K562 (cell line): ENCODE measurements around the gene HOXB13. TPM values are rescaled to one million over a fixed set of nuclear protein-coding genes. Genes with fewer than 3 reads are reported as not detected.

Source experiments
- ATAC-seq: fragments of 200-7000 bp; cut with Tn5 transposase; 3 replicates; pipeline ENCODE4 v1.9.1; 2020; ENCODE audit warnings: moderate library complexity
- BruUV-seq: library from RNA; stranded (reverse); fragments of 400-500 nt; replicated peaks from 2 replicates; lab custom pipeline; 2021; lab: Mats Ljungman, UMichigan
- CTCF ChIA-PET: fragments of 300-600 bp; formaldehyde crosslinking; extraction: SDS; loops from one replicate; lab custom pipeline; 2021; ENCODE audit warnings: low intra/inter-chr PET ratio; lab: Yijun Ruan, JAX
- POLR2A ChIA-PET: fragments of 300-600, 350-650 bp; sonication (Branson Sonifier 250); formaldehyde crosslinking; extraction: SDS; loops from one replicate; lab custom pipeline; 2021; ENCODE audit warnings: antibody characterized with exemption, inconsistent platforms; lab: Yijun Ruan, JAX
- DNase-seq, 4 experiments: peaks; one replicate each; pipeline versions ENCODE4 v3.0.0 to v3.0.0-alpha.2; 2011 to 2018; ENCODE audit warnings: low spot score in 3 of 4, mixed read lengths in 3 of 4; ENCODE audit errors: extremely low read depth in 1 of 4
- FAIRE-seq: peaks from 2 replicates; lab custom pipeline; 2011; peaks lifted over from hg19 to GRCh38; lab: Jason Lieb, UNC
- H2AFZ ChIP-seq: 2 replicates; pipeline ENCODE4 v1.6.0; 2011; ENCODE audit warnings: low read depth, low read length, control low read depth, inconsistent platforms
- H3K27ac ChIP-seq: fragments of 200-600 bp; 3 replicates; pipeline ENCODE4 v1.8.0; 2011; ENCODE audit warnings: low read depth, mild to moderate bottlenecking, control low read depth, inconsistent platforms, low read length, moderate library complexity, mixed read lengths; ENCODE audit errors: extremely low read depth
- H3K27me3 ChIP-seq, 2 experiments: fragments of 300-600 bp in 1 of 2; 2 replicates in 1 of 2; 3 replicates in 1 of 2; pipeline versions ENCODE4 v1.6.0 to v1.8.0; 2011; ENCODE audit warnings: inconsistent platforms in 2 of 2, low read length in 2 of 2, mild to moderate bottlenecking in 1 of 2, mixed read lengths in 1 of 2, moderate library complexity in 1 of 2; ENCODE audit not compliant: control insufficient read depth in 2 of 2, insufficient read depth in 2 of 2
- H3K36me3 ChIP-seq: fragments of 300-600 bp; 3 replicates; pipeline ENCODE4 v1.8.0; 2011; ENCODE audit warnings: mild to moderate bottlenecking, low read length, inconsistent platforms; ENCODE audit not compliant: control insufficient read depth, insufficient read depth
- H3K4me1 ChIP-seq, 2 experiments: fragments of 200-600 bp in 1 of 2; replicated peaks in 1 of 2; 2 replicates in 1 of 2; 3 replicates in 1 of 2; pipeline versions ENCODE4 v1.5.1 to v1.8.0; 2011; ENCODE audit warnings: inconsistent platforms in 2 of 2, low read length in 2 of 2, mild to moderate bottlenecking in 1 of 2, mixed read lengths in 1 of 2, moderate library complexity in 1 of 2; ENCODE audit not compliant: control insufficient read depth in 2 of 2, insufficient read depth in 2 of 2
- H3K4me2 ChIP-seq: 2 replicates; pipeline ENCODE4 v1.6.1; 2011; ENCODE audit warnings: low read length, control low read depth, inconsistent platforms, mixed read lengths; ENCODE audit not compliant: insufficient read depth
- H3K4me3 ChIP-seq: fragments of 200-600 bp; sonication (generic), shearing (Covaris generic); 2 replicates; pipeline ENCODE4 v1.5.1; 2016; ENCODE audit warnings: control low read depth, inconsistent platforms
- H3K79me2 ChIP-seq: fragments of 200-600 bp; 3 replicates; pipeline ENCODE4 v1.8.0; 2011; ENCODE audit warnings: low read length, inconsistent platforms; ENCODE audit not compliant: control insufficient read depth, insufficient read depth
- H3K9ac ChIP-seq, 2 experiments: 2 replicates each; pipeline versions ENCODE4 v1.6.0 to v1.6.1; 2011; ENCODE audit warnings: low read depth in 2 of 2, low read length in 2 of 2, control low read depth in 1 of 2, inconsistent platforms in 1 of 2, mild to moderate bottlenecking in 1 of 2, mixed read lengths in 1 of 2; ENCODE audit not compliant: insufficient read depth in 1 of 2
- H3K9me1 ChIP-seq: one replicate; pipeline ENCODE4 v1.6.0; 2011; ENCODE audit warnings: inconsistent platforms, mild to moderate bottlenecking, low read length, moderate library complexity; ENCODE audit not compliant: control insufficient read depth, insufficient read depth
- H3K9me3 ChIP-seq: replicated peaks from 2 replicates; pipeline ENCODE4 v1.5.1; 2011; ENCODE audit warnings: low read depth, low read length, inconsistent platforms; ENCODE audit not compliant: control insufficient read depth, insufficient read depth
- H4K20me1 ChIP-seq: replicated peaks from 2 replicates; pipeline ENCODE4 v1.6.1; 2011; ENCODE audit warnings: low read length, inconsistent platforms, mixed read lengths; ENCODE audit not compliant: control insufficient read depth, insufficient read depth
- BDP1 ChIP-seq: IDR thresholded peaks from 3 replicates; pipeline ENCODE4 v1.6.1; 2011; ENCODE audit not compliant: insufficient read length, insufficient read depth
- CTBP1 ChIP-seq: fragments of 450-650 bp; IDR thresholded peaks from 2 replicates; pipeline ENCODE4 v1.6.1; 2016; ENCODE audit warnings: borderline replicate concordance
- EHMT2 ChIP-seq: fragments of 450-650 bp; IDR thresholded peaks from 2 replicates; pipeline ENCODE4 v1.6.1; 2018; ENCODE audit warnings: antibody characterized with exemption
- EP400 ChIP-seq: fragments of 450-650 bp; IDR thresholded peaks from 2 replicates; pipeline ENCODE4 v1.6.1; 2017; ENCODE audit warnings: antibody characterized with exemption, mild to moderate bottlenecking, moderate library complexity
- FOXJ2 ChIP-seq: fragments of 200-800 bp; sonication (Bioruptor generic); IDR thresholded peaks from 2 replicates; pipeline ENCODE4 v1.6.1; 2016; ENCODE audit warnings: missing genetic modification characterization, missing compliant biosample characterization
- GABPA ChIP-seq: fragments of 200-800 bp; sonication (Bioruptor generic); conservative IDR thresholded peaks from 2 replicates; pipeline ENCODE4 v1.6.1; 2016; ENCODE audit warnings: low read depth, missing genetic modification characterization, missing compliant biosample characterization
- ILK ChIP-seq: fragments of 450-650 bp; IDR thresholded peaks from 2 replicates; pipeline ENCODE4 v1.6.1; 2016; ENCODE audit warnings: missing genetic modification characterization, low read depth, mild to moderate bottlenecking, missing compliant biosample characterization, moderate library complexity, borderline replicate concordance
- KLF13 ChIP-seq: fragments of 450-650 bp; IDR thresholded peaks from 2 replicates; pipeline ENCODE4 v1.6.1; 2016; ENCODE audit warnings: missing genetic modification characterization, low read depth, mild to moderate bottlenecking, missing compliant biosample characterization, moderate library complexity, borderline replicate concordance
- MTA2 ChIP-seq: fragments of 450-650 bp; IDR thresholded peaks from 2 replicates; pipeline ENCODE4 v1.6.1; 2016; ENCODE audit warnings: low read depth
- NCOA6 ChIP-seq: fragments of 450-650 bp; IDR thresholded peaks from 2 replicates; pipeline ENCODE4 v1.6.1; 2017; ENCODE audit warnings: mild to moderate bottlenecking
- POU5F1 ChIP-seq: fragments of 150-350 bp; IDR thresholded peaks from 2 replicates; pipeline ENCODE4 v1.6.1; 2014; ENCODE audit warnings: borderline replicate concordance, low read length, low read depth, mild to moderate bottlenecking; ENCODE audit not compliant: partially characterized antibody
- ZNF121 ChIP-seq: sonication (generic); formaldehyde crosslinking; conservative IDR thresholded peaks from 2 replicates; pipeline ENCODE4 v1.8.0; 2022; ENCODE audit warnings: missing genetic modification reagents
- ZNF41 ChIP-seq: fragments of 250-450 bp; sonication (Bioruptor Pico); conservative IDR thresholded peaks from 2 replicates; pipeline ENCODE4 v1.4.0; 2020; ENCODE audit warnings: mild to moderate bottlenecking
- WGBS: fragments of 100-300 bp; shearing (Covaris generic); methylation state at CpG from one replicate; pipeline ENCODE4 v1.1.6; 2016; ENCODE audit warnings: low coverage, mixed read lengths; ENCODE audit not compliant: insufficient coverage; ENCODE audit errors: missing lambda C conversion rate; 5-methylcytosine and 5-hydroxymethylcytosine counted together
- in situ Hi-C: fragments of 300-500 bp; cut with MboI; formaldehyde crosslinking; loops from 4 replicates; pipeline ENCODE4 v1.15.0; 2018; ENCODE audit warnings: inconsistent platforms, mixed read lengths
- intact Hi-C: fragments of 100-400 bp; cut with micrococcal nuclease; formaldehyde crosslinking; loops from 2 replicates; pipeline ENCODE4 v1.14.2; 2022
- polyA plus RNA-seq, 8 experiments: library from polyadenylated mRNA; depleted of rRNA in 4 of 8; stranded (reverse) in 5 of 8; unstranded in 3 of 8; fragments of >200 nt; fragmentation: Nextera tagmentation in 2 of 8; fragmentation: Illumina TruSeq in 1 of 8; extraction: Ambion mirVana in 2 of 8; extraction: Trizol in 1 of 8; gene quantifications; 2 replicates each; pipeline versions ENCODE4 v1.2.1 to v1.2.3, GENCODE V29; 2011 to 2014; ENCODE audit warnings: inconsistent platforms in 1 of 8, missing spikeins in 1 of 8
- total RNA-seq, 7 experiments: library from RNA; depleted of rRNA in 6 of 7; stranded (reverse); fragments of >200 nt in 6 of 7; fragmentation: Illumina TruSeq in 2 of 7; extraction: Trizol in 2 of 7; gene quantifications; 2 replicates each; pipeline versions ENCODE4 v1.2.1 to v1.2.3, GENCODE V29; 2011 to 2021; ENCODE audit warnings: low replicate concordance in 1 of 7
- TF ChIP-seq, protein P1 (sequence below): fragments of 250-450 bp; sonication (Bioruptor Pico); IDR thresholded peaks from 2 replicates; pipeline ENCODE4 v1.4.0; 2020; ENCODE audit warnings: borderline replicate concordance
- TF ChIP-seq, protein P2 (sequence below), 2 experiments: fragments of 450-650 bp; formaldehyde crosslinking in 1 of 2; IDR thresholded peaks; 2 replicates each; pipeline versions ENCODE4 v1.4.0 to v1.6.1; 2014 to 2020; ENCODE audit warnings: mild to moderate bottlenecking in 2 of 2, borderline replicate concordance in 1 of 2, low read depth in 1 of 2

Gene HOXB13
- total and polyA plus RNA-seq, 9 of the 15 experiments (the other 6 are each of a cell fraction or from before 2014, with no cell fraction given): not detected

DNA sequence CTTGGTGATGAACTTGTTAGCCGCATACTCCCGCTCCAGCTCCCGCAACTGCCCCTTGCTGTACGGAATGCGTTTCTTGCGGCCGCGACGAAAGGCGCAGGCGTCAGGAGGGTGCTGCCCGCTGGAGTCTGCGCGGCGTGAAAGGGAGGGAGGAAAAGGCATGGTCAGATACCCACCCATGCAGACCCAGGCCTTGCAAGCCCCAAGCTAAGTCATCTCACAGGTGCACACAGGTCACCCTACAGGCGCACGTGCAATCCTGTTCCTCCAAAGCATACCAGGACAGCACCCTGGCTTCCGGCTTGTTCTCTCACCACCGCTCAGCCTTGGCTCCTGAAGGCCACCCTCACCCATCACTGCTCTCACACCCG, 1.6 kb downstream of the HOXB13 start:
- H3K9me3 ChIP-seq: no peaks in the 10 kb centered on the region
- peaks cover 70 to 78% of the 10 kb centered on the region in 2 experiments for H3K27me3 ChIP-seq
- in situ Hi-C loops (no loop called here), intact Hi-C loops (no loop called here)
- ATAC-seq (no peak), FAIRE-seq (no peak), DNase-seq (no peak)
- H3K79me2 ChIP-seq: no peaks in the 10 kb centered on the region
- no peak overlapping the region for H2AFZ ChIP-seq
- H3K4me2 ChIP-seq: no peak overlapping the region
- no peaks in the 10 kb centered on the region for H3K36me3 ChIP-seq
- BruUV-seq: no TSS peak
- H3K4me3 ChIP-seq: no peak overlapping the region
- H3K9me1 ChIP-seq: no peaks in the 10 kb centered on the region
- peaks cover 3% of the 10 kb centered on the region for H4K20me1 ChIP-seq
- POLR2A ChIA-PET: interaction anchor here (0.6 kb wide), 1 partner anchor 376 kb away, joined by 4 read pairs; no protein-coding TSS in a partner anchor
- CTCF ChIA-PET: no interaction called here
- WGBS: 35% methylated on average over 19 of the region's 20 CpGs
- H3K9ac ChIP-seq: no peak overlapping the region
- no peak overlapping the region for H3K27ac ChIP-seq
- peaks cover 0 to 20% of the 10 kb centered on the region in 2 experiments; a peak in 2 of 5 replicates for H3K4me1 ChIP-seq
- TF ChIP-seq EP400: no peak
- TF ChIP-seq, protein P1, sequence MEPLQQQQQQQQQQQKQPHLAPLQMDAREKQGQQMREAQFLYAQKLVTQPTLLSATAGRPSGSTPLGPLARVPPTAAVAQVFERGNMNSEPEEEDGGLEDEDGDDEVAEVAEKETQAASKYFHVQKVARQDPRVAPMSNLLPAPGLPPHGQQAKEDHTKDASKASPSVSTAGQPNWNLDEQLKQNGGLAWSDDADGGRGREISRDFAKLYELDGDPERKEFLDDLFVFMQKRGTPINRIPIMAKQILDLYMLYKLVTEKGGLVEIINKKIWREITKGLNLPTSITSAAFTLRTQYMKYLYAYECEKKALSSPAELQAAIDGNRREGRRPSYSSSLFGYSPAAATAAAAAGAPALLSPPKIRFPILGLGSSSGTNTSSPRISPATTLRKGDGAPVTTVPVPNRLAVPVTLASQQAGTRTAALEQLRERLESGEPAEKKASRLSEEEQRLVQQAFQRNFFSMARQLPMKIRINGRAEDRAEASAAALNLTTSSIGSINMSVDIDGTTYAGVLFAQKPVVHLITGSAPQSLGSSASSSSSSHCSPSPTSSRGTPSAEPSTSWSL (CRISPR knock-in tag): no peak
- no peak for TF ChIP-seq ZNF41
- TF ChIP-seq EHMT2: no peak
- no peak for TF ChIP-seq KLF13
- no peak for TF ChIP-seq GABPA (tag)
- TF ChIP-seq MTA2: no peak
- TF ChIP-seq, protein P2, sequence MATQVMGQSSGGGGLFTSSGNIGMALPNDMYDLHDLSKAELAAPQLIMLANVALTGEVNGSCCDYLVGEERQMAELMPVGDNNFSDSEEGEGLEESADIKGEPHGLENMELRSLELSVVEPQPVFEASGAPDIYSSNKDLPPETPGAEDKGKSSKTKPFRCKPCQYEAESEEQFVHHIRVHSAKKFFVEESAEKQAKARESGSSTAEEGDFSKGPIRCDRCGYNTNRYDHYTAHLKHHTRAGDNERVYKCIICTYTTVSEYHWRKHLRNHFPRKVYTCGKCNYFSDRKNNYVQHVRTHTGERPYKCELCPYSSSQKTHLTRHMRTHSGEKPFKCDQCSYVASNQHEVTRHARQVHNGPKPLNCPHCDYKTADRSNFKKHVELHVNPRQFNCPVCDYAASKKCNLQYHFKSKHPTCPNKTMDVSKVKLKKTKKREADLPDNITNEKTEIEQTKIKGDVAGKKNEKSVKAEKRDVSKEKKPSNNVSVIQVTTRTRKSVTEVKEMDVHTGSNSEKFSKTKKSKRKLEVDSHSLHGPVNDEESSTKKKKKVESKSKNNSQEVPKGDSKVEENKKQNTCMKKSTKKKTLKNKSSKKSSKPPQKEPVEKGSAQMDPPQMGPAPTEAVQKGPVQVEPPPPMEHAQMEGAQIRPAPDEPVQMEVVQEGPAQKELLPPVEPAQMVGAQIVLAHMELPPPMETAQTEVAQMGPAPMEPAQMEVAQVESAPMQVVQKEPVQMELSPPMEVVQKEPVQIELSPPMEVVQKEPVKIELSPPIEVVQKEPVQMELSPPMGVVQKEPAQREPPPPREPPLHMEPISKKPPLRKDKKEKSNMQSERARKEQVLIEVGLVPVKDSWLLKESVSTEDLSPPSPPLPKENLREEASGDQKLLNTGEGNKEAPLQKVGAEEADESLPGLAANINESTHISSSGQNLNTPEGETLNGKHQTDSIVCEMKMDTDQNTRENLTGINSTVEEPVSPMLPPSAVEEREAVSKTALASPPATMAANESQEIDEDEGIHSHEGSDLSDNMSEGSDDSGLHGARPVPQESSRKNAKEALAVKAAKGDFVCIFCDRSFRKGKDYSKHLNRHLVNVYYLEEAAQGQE (IDR thresholded peaks at IDR 0.05; ENCODE audit: borderline replicate concordance): no peak
- TF ChIP-seq, protein P2 (CRISPR knock-in tag; IDR thresholded peaks at IDR 0.05; ENCODE audit: low read depth): no peak
- TF ChIP-seq ZNF121: no peak
- no peak for TF ChIP-seq FOXJ2 (tag)
- TF ChIP-seq BDP1: no peak
- TF ChIP-seq CTBP1: no peak
- no peak for TF ChIP-seq POU5F1
- TF ChIP-seq NCOA6: no peak
- TF ChIP-seq ILK (tag): no peak
